AG04449 (cell line): ENCODE measurements around the gene SIRT1.

Experiments
- CTCF ChIA-PET: fragments of 350-600 bp; formaldehyde crosslinking; extraction: SDS; loops from one replicate; lab custom pipeline; 2021; ENCODE audit warnings: antibody characterized with exemption; lab: Yijun Ruan, JAX
- POLR2A ChIA-PET: fragments of 400-600, 350-600 bp; formaldehyde crosslinking; extraction: SDS; loops from one replicate; lab custom pipeline; 2020; ENCODE audit warnings: antibody characterized with exemption, inconsistent platforms; lab: Yijun Ruan, JAX
- DNase-seq: peaks from one replicate; pipeline ENCODE4 v3.0.0-alpha.2; 2010; ENCODE audit warnings: low read depth, low spot score
- H3K4me3 ChIP-seq: 2 replicates; pipeline ENCODE4 v1.5.1; 2011; ENCODE audit warnings: low read depth, mild to moderate bottlenecking, control low read depth, low read length
- CTCF ChIP-seq: IDR thresholded peaks from one replicate; pipeline ENCODE4 v1.5.1; 2011; ENCODE audit warnings: mild to moderate bottlenecking, moderate library complexity, low read length, control low read depth, inconsistent platforms; ENCODE audit not compliant: insufficient read depth; ENCODE audit errors: missing control alignments

Gene SIRT1

GRCh38 chr10:67934336-67934735, 49.9 kb downstream of the SIRT1 start:
- CTCF ChIA-PET = no interaction called here
- POLR2A ChIA-PET = no interaction called here
- DNase-seq = no peak
- TF ChIP-seq CTCF = no peak
- H3K4me3 ChIP-seq = no peak overlapping the region

GRCh38 chr10:67935223-67935622, 50.8 kb downstream of the SIRT1 start:
- no peak overlapping the region for H3K4me3 ChIP-seq
- TF ChIP-seq CTCF = no peak
- CTCF ChIA-PET = interaction anchor here (0.9 kb wide), 1 partner anchor 8 kb away, joined by 3 read pairs; no protein-coding TSS in a partner anchor
- no peak for DNase-seq
- POLR2A ChIA-PET = no interaction called here

GRCh38 chr10:67936416-67936815, 52.0 kb downstream of the SIRT1 start:
- ChIA-PET POLR2A (no interaction called here), CTCF (interaction anchor here (1.0 kb wide), 1 partner anchor 80 kb away, joined by 3 read pairs; no protein-coding TSS in a partner anchor)
- no peak for TF ChIP-seq CTCF
- no peak for DNase-seq
- no peak overlapping the region for H3K4me3 ChIP-seq

- DNase-seq = no peak
- TF ChIP-seq CTCF = no peak
- ChIA-PET POLR2A (no interaction called here), CTCF (interaction anchor here (0.8 kb wide), 1 partner anchor 10 kb away, joined by 3 read pairs; no protein-coding TSS in a partner anchor)
- H3K4me3 ChIP-seq = no peak overlapping the region
Measured at GRCh38 chr10:67943917-67944316, 59.5 kb downstream of the SIRT1 start.

- H3K4me3 ChIP-seq = no peak overlapping the region
- no peak for TF ChIP-seq CTCF
- DNase-seq = no peak
- ChIA-PET POLR2A (no interaction called here), CTCF (interaction anchor here (0.9 to 1.3 kb wide), 2 partner anchors 9 to 15 kb away, joined by 3 read pairs; no protein-coding TSS in a partner anchor)
Measured at GRCh38 chr10:67955614-67956013, 71.2 kb downstream of the SIRT1 start.

- no peak overlapping the region for H3K4me3 ChIP-seq
- ChIA-PET CTCF (no interaction called here), POLR2A (no interaction called here)
- DNase-seq = no peak
- TF ChIP-seq CTCF = no peak
Measured at GRCh38 chr10:67959839-67960476, 75.5 kb downstream of the SIRT1 start.
